Measurements from ENCODE around the gene GLYATL1B.
"Not testable (repeated sequence)": the region's sequence is repeated elsewhere in the genome, so short reads cannot be mapped to it uniquely, and the experiment has no call there.

GLYATL1B gene

DNA sequence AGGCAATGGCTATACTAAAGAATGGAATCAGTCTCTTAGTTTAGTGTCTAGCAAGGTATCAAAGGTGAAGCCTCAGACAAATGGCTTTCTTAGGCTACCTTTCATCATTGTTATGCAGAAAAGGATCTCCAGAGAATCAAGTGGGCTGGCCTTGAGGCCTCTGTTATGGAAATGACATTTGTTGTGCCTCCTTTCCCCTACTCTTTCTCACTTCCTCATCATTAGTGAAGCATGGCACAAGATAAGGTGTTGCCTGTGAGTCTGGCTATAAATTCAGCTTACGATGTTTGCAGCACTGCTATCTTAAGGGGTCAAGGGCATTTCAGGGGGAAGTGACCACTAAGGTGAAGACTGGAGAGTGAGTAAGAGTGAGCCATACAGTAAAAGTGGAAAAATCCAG, 9.1 kb downstream of the GLYATL1B start:
- in situ Hi-C loops (cut with MboI; ENCODE audit: low sequenced_read_pairs) = not testable (repeated sequence)

DNA sequence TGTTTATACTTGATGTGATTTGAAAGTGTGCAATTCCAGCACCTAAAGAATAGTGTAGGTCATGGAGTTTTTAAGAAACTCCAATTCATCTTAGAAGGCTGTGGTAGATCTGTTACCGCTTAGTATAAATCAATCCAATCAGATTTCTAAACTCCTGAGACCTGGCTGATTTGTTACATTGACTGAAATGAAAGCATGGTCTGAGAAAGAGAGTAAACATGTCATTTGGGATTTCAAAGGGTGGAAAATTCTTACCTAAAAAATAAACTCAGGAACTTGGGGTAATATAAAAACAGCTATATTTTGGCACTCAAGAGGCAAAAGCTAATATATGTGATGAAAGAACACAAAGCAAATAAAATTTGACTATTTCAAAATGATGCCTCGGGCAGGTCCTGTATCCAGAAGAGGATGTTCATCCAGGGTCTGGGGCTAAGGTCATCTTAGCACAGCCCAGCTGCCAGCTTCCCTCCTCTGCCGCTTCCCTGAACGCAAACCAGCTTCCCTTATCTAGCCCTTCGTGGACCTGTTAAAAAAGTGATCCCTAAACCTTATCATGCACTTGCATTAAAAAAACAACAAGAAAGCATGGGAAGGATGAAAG, 10.0 kb downstream of the GLYATL1B start:
- in situ Hi-C loops (cut with MboI; ENCODE audit: low sequenced_read_pairs) = not testable (repeated sequence)

DNA sequence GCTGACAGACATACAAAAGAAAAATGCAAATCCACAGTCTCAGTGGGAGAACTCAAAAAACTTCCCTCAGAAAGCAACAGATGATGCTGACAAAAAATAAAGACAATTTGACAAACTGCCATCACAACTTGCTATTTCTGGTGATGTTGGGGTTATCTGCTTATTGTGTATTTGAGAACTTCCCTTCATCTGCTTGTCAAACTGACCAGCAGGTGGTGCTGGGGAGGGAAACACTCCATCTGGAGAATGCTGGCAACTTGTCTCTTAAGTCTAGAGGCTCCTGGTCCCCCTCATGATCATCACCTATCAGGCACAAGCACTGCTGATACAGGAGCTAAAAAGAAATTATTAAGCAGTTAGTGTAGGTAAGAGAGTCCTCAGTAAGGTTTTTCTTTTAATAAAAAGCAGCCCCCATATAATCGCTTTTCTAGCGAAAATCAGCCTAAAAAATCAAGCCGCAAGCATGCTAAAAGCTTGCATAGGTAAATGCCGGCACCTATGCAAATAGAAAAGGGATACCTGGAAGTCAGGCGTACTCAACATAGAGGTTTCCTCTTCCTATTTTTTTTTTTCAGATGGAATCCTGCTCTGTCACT, 11.1 kb downstream of the GLYATL1B start:
- in situ Hi-C loops (cut with MboI; ENCODE audit: low sequenced_read_pairs) = no loop called here

DNA sequence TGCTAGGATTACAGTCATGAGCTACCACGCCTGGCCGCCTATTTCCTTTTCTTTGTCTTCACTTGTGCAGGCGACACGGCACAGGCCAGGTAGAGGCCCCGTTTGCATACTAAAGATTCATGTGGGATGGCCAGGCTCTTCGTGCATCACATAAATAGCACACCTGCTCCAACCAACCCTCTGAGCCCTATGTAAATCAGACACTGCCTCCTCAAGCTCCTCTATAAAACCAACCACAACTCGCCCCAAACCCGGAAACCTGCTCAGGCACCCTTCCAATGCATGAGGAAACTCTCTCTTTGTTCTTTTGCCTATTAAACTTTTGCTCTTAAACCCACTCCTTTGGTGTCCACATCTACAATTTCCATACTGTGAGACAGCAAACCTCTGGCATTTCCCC, 11.8 kb downstream of the GLYATL1B start:
- in situ Hi-C loops (cut with MboI; ENCODE audit: low sequenced_read_pairs) = not testable (repeated sequence)

DNA sequence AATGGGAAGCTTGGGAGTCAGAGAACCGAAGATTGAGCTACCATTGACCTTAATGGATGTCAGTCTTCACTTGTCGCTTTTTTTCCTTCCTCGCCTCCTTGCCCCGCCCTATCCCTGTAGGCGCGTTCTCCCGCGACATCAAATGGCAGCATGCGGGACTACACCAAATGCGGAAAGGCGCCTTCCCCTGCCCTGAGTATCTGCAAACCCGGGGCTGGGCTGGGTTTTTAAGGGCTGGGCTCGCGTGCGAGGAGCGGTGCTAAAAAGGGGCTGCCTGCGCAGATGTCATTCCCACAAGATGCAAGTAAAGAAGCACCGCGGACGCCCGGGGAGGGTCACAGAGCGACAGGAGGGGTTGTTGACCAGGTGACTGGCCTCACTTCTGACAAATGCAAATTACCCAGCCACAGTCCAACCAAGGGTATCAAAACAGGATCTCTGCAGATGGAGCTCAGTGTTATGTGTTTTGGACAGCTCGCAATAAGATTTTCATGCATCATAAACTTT, 16.2 kb downstream of the GLYATL1B start:
- in situ Hi-C loops (cut with MboI; ENCODE audit: low sequenced_read_pairs) = no loop called here

DNA sequence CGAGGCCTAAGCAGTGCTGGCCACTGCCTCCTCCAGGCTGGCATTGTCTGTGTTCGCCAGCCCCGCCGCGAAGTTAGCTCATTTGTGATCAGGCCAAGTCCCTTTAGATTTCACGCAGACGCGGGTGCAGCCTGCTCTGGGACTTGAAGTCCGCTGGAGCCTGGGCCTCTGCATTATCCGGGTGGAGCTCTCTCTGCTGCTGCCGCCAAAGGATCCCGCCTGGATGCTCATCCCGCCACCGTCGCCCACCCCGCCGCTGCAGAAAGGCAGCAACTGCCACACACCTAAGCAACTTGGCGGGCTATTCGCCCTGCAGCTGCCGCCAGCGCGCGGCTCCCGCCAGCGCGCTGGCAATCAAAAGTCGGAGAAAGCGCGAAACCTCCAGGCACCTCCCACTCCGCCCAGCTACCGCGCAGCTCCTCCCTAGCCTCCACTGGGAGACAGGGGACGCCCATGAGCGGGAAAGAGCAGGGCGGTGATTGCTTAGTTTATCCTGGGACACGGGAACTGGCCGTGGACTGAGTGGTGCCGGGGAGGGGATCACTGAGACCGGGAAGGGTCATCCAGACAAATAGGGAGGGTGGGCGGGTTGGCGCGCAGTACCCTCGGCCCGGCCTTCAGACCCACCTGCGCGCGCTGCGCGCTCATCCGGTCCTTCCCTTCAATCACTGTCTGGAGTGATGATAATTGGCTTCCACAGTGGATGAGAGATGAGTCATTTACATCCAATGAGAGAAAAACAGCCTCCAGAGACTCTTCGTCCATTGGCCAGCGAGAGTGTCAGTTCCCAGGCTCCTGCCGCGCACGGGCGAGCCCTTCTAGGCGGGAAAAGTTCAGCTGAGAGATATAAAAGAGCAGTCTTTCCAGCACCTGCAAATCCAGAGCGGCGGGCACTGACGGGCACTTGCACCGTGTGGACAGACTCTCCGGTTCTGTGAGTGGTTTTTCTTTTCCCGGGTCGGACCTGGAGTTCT, 20.5 kb downstream of the GLYATL1B start, which contains the start of gene FAM111B:
Gene FAM111B (plus strand): TSS at position 875 of the 974 bp plus-strand sequence. CDS start 2,389 bp downstream, outside the sequence.
- in situ Hi-C loops (cut with MboI; ENCODE audit: low sequenced_read_pairs) = no loop called here

DNA sequence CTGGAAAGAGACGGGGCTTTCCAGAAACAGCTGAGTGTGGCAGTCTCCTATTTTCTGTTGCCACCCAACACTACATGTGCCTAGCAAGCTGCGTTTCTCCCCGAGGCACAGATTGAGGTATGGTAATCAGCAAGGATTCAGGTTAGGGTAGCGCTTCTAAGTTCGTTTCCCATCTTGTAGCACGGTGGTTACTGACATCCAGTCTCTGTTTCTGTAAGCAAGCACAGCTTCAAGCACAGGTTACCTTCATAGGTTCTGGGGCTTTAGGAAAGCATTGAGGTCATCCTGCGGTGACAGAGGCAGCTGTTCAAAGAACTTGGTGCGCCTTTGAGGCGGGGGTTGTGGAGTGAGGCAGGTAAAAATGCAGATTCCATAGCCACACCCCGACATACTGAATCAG, 21.6 kb downstream of the GLYATL1B start:
- in situ Hi-C loops (cut with MboI; ENCODE audit: low sequenced_read_pairs) = not testable (repeated sequence)

DNA sequence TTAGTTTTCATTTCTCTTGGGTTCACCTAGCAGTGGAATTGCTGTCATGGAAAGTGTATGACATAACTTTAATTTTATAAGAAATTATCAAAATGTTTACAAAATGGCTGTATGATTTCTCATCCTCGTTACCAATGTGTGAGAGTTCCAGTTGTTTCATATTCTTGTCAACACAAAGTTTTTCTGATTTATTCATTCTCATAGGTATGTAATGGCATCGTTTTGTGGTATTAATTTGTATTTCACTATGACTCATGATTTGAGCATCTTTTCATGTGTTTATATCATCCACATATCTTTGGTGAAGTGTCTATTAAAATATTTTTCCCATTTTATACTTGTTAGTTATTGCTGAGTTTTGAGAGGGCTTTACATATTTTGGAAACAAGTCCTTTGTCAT, 26.4 kb downstream of the GLYATL1B start:
- in situ Hi-C loops (cut with MboI; ENCODE audit: low sequenced_read_pairs) = no loop called here

DNA sequence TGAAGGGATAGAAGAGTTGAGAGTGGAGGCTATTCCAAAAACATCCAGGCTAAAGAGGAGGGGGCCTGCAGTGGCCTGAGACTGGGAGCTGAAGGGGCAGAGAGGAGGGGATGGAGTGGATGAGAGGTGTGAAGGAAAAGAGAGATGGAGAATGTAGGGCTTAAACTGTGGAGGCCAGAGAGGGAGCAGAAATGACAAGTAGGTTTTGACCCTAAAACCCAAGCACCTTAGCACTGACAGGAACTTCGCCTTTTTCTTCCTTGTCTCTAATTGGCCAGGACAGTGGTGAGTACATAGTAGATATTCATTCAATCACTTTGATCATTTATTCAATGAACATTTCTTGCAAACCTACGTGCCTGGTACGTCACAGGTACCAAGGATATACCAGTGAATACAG, 28.2 kb downstream of the GLYATL1B start:
- in situ Hi-C loops (cut with MboI; ENCODE audit: low sequenced_read_pairs) = no loop called here

DNA sequence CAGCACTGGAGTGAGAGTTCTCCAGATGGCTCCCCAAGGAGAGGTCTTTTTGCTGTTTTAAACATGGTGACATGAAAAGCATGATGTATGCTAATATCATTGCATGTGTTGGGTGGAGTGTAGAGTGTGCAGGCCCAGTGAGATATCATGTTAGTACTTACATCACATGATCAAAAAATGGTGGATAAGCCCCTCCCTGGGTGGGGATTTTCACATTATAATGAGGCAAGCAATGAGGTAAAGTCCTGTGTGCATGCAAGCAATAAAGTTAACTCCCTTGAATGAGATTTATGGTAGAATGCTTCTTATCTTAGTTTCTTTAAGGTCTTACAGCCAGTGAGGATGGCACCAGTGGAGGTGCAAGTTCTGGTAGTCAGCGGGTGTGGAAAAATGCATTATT, 29.4 kb downstream of the GLYATL1B start:
- in situ Hi-C loops (cut with MboI; ENCODE audit: low sequenced_read_pairs) = no loop called here

DNA sequence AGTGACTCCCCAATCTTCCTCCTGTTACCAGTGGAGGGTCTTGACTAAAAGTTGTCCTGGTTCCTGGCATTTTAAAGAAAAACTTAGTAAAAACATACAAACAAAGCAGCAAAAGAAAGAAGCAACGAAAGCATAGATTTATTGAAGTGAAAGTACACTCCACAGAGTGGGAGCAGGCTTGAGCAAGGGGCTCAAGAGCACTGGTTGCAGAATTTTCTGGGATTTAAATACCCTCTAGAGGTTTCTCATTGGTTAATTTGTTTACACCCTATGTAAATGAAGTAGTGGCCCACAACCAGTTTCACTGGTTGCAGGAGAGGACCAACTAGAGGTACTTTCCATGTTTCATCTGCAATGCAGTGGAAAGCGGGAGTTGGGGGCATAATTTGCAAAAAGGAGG, 31.7 kb downstream of the GLYATL1B start:
- in situ Hi-C loops (cut with MboI; ENCODE audit: low sequenced_read_pairs) = no loop called here

DNA sequence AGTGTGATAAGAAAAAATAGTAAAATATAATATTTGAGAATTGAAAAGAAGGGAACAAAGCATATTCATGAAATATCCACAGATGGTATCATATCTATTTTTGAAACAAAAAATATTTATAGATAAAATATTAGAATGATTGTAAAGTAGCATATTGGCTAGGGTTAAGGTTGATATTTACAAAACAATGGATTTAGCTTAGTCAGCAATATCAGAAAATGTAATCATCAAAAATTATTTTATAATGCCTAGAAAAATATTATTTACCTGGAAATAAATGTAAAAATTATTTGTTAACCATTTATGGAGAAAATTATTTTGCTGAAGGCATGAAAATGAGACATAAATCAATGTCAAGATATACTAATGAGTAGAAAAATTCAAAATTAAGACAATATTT, 33.7 kb downstream of the GLYATL1B start:
- in situ Hi-C loops (cut with MboI; ENCODE audit: low sequenced_read_pairs) = no loop called here

DNA sequence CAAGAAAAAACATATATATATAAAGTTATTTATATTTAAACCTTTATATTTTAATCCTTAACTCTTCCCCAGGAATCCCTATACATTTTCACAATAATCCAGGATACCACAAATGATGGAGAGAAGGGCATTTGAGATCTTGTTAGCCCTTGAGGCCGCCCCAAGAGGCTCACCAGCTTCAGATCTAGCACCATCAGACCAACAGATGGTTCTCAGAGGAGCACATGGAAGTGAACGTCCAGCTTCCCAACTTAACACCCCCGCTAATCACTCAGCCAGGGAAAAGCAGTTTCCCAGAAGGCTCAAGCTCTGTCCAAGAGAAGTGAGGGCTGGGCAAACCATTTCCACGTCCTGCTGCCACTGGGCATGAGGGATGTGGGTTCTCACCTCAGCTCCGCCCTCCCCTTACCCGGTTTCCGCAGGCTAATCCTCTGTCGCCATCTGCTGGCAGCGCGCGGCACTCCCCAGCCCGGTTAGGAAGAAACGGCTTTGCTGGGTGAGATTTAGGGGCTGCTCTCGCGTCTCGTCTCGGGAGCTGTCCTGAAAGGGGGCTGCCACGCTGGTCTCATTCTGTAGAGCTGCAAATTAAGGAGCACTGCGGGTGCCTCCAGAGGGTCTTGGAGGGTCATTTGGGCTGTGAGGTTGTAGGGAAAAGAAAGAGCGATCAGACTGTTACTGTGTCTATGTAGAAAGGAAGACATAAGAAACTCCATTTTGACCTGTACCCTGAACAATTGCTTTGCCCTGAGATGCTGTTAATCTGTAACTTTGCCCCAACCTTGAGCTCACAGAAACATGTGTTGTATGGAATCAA, 49.7 kb downstream of the GLYATL1B start:
- in situ Hi-C loops (cut with MboI; ENCODE audit: low sequenced_read_pairs) = no loop called here

DNA sequence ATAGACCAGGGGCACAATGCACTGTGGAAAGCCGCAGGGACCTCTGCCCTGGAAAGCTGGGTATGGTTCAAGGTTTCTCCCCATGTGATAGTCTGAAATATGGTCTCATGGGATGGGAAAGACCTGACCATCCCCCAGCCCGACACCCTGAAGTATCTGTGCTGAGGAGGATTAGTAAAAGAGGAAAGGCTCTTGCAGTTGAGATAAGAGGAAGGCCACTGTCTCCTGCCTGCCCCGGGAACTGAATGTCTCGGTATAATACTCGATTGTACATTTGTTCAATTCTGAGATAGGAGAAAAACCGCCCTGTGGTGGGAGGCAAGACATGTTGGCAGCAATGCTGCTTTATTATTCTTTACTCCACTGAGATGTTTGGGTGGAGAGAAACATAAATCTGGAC, 50.4 kb downstream of the GLYATL1B start:
- in situ Hi-C loops (cut with MboI; ENCODE audit: low sequenced_read_pairs) = not testable (repeated sequence)

DNA sequence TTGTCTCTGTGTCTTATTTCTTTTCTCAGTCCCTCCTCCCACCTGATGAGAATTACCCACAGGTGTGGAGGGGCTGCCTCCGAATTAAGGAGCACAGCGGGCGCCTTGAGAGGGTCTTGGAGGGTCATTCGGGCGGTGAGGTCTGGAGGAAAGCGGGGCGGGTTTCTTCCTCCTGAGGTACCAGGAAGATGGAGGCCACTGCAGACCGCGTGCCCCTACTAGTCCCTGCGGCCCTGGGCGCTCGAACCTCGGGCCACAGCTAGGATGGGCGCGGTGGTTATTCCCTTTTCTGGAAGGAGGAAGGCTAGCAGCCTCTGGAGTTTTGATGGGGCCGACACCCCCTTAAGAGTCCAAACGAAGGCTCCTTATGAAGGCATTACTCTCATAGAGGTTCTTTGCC, 51.1 kb downstream of the GLYATL1B start:
- in situ Hi-C loops (cut with MboI; ENCODE audit: low sequenced_read_pairs) = no loop called here

DNA sequence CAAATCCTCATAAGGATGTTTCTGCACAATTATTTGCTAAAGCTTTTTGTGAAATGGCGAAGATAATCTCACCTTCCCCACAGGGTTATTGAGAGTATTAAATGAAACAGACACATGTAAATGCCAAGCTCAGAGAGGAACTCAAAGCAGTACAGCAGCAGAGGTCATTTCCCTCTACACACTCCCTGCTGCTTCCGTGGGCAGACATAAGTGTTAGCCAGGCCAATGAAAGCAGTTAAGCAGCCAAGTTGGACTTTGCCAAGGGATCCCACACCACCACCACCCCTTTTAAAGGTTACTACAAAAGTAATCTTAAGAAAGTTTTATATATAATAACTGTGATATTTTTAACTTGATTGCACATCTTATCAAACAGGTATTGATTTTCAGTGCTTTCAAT, 52.5 kb downstream of the GLYATL1B start:
- in situ Hi-C loops (cut with MboI; ENCODE audit: low sequenced_read_pairs) = no loop called here

DNA sequence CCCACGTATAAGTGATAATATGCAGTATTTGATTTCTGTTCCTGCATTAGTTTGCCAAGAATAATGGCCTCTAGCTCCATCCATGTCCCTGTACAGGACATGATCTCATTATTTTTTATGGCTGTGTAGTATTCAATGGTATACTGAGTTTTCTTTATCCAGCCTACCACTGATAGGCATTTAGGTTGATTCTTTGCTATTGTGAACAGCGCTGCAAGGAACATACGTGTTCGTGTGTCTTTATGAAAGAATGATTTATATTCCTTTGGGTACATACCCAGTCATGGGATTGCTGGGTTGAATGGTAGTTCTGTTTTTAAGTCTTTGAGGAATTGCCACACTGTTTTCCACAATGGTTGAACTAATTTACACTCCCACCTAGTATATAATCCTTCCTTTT, 55.1 kb downstream of the GLYATL1B start:
- in situ Hi-C loops (cut with MboI; ENCODE audit: low sequenced_read_pairs) = no loop called here

DNA sequence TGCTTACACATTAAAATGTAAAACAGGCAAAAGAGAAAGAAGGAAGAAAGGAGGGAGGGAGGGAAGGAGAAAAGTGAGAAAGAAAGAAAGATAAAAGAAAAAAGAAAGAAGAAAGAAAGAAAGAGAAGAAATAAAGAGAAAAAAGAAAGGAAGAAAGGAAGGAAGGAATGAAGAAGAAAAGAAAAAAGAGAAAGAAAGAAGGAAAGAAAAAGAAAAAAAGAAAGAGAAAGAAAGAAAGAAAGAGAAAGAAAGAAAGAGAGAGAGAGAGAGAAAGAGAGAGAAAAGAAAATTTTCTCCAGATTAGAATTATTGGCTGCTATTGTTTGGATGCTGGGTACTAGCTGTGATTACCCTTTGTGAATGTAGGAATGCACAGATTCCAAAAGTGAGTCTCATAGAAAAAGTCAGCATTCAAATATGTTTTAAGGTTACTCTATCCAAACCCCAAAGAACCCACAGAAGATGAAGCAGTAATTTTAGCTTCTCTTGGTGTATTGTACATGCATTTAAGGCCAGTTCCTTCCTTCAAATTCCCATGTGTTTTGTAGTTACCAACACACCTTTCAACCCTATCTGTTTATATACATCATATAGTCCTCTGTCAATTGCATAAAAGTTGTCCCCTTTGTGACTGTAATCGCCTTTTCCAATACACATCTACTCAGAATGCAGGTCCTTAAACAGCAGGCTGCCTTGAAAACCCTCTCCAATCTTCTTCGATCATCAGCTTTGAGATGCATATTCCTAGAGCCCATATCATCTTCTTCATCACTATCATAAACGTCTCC, 55.8 kb downstream of the GLYATL1B start:
- in situ Hi-C loops (cut with MboI; ENCODE audit: low sequenced_read_pairs) = no loop called here

DNA sequence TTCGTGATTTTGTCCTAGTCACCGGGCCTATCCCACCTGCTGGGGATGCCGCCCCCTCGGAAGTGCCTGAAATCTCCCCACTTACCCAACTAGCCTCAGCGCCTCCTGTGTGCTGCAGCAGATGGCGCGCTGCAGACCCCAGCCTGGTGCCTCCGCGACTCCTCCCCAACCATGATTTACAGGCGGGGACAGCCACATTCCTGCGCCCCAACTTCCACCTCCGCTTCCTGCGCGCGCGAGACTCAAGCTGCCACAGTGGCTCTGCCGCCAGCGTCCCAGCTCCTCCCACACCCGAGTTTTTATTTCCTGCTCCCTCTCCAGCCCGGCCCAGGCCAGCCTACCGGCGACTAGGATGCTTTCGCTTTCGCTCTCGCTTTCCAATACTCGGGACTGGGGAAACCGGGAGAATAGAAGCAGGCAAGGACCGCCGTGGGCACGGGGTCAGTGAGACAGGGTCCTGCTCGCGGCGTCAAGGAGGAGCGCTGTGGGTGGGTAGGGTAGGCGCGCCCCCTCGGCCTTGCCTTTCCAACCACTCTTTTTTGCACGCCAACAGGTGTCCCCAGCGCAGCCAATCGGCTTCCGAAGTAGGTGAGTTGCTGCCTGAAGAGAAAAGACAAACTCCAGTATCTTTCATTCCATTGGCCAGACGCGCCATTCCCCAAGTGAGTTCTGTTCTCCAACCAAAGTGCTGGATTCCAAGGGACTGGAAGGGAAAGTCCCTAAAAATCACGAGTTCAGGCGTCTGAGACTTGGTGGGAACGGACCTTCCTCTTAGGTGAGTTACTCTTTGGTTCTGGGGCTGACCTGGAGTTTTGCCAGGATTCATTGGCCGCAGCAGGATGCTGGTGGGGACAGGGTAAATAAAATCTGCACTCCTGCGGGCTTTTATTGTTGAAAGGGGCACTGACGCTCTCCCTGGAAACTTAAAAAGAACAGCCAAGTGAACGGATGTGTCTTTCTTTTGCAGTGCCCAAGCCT, 56.7 kb downstream of the GLYATL1B start, which contains the start of gene FAM111A:
Gene FAM111A (plus strand): TSS at position 327 of the 978 bp plus-strand sequence. CDS start 6,017 bp downstream, outside the sequence.
- in situ Hi-C loops (cut with MboI; ENCODE audit: low sequenced_read_pairs) = no loop called here
